ENCODE results near the gene GRM8. TPM values are rescaled to one million over a fixed set of nuclear protein-coding genes. Genes with fewer than 3 reads are reported as not detected.

The GRM8 gene
- total RNA-seq, 1 donor from 2014 or later = 0.51 TPM

- H3K27me3 Mint-ChIP-seq (ENCODE audit: unreplicated experiment) = no peaks in the 10 kb centered on the region
- no peak overlapping the region for H3K4me3 Mint-ChIP-seq (ENCODE audit: unreplicated experiment)
- TF ChIP-seq CTCF (IDR thresholded peaks at IDR 0.05) = no peak
- no peaks in the 10 kb centered on the region for H3K4me1 Mint-ChIP-seq (ENCODE audit: unreplicated experiment)
- no peaks in the 10 kb centered on the region for H3K9me3 Mint-ChIP-seq (ENCODE audit: unreplicated experiment)
- H3K27ac Mint-ChIP-seq (ENCODE audit: unreplicated experiment) = no peak overlapping the region
- no peak for DNase-seq (ENCODE audit: extremely low spot score, unreplicated experiment)
- H3K36me3 Mint-ChIP-seq (ENCODE audit: unreplicated experiment) = no peaks in the 10 kb centered on the region
Measured at GRCh38 chr7:127146746-127147536, 105.8 kb downstream of the GRM8 start.

GRCh38 chr7:127137146-127137545 is 115.6 kb downstream of the GRM8 start:
- H3K9me3 Mint-ChIP-seq (ENCODE audit: unreplicated experiment) = no peaks in the 10 kb centered on the region
- H3K27me3 Mint-ChIP-seq (ENCODE audit: unreplicated experiment) = no peaks in the 10 kb centered on the region
- no peak for TF ChIP-seq CTCF (IDR thresholded peaks at IDR 0.05)
- H3K36me3 Mint-ChIP-seq (ENCODE audit: unreplicated experiment) = no peaks in the 10 kb centered on the region
- H3K4me1 Mint-ChIP-seq (ENCODE audit: unreplicated experiment) = no peaks in the 10 kb centered on the region
- no peak overlapping the region for H3K27ac Mint-ChIP-seq (ENCODE audit: unreplicated experiment)
- no peak overlapping the region for H3K4me3 Mint-ChIP-seq (ENCODE audit: unreplicated experiment)
- DNase-seq (ENCODE audit: extremely low spot score, unreplicated experiment) = no peak

GRCh38 chr7:127135871-127136485 is 116.8 kb downstream of the GRM8 start:
- no peaks in the 10 kb centered on the region for H3K27me3 Mint-ChIP-seq (ENCODE audit: unreplicated experiment)
- no peak for TF ChIP-seq CTCF (IDR thresholded peaks at IDR 0.05)
- H3K27ac Mint-ChIP-seq (ENCODE audit: unreplicated experiment) = no peak overlapping the region
- H3K4me3 Mint-ChIP-seq (ENCODE audit: unreplicated experiment) = no peak overlapping the region
- no peaks in the 10 kb centered on the region for H3K4me1 Mint-ChIP-seq (ENCODE audit: unreplicated experiment)
- DNase-seq (ENCODE audit: extremely low spot score, unreplicated experiment) = no peak
- no peaks in the 10 kb centered on the region for H3K36me3 Mint-ChIP-seq (ENCODE audit: unreplicated experiment)
- no peaks in the 10 kb centered on the region for H3K9me3 Mint-ChIP-seq (ENCODE audit: unreplicated experiment)

GRCh38 chr7:127123220-127123619 is 129.5 kb downstream of the GRM8 start:
- DNase-seq (ENCODE audit: extremely low spot score, unreplicated experiment) = no peak
- no peaks in the 10 kb centered on the region for H3K27me3 Mint-ChIP-seq (ENCODE audit: unreplicated experiment)
- no peak for TF ChIP-seq CTCF (IDR thresholded peaks at IDR 0.05)
- H3K27ac Mint-ChIP-seq (ENCODE audit: unreplicated experiment) = no peak overlapping the region
- H3K36me3 Mint-ChIP-seq (ENCODE audit: unreplicated experiment) = no peaks in the 10 kb centered on the region
- no peak overlapping the region for H3K4me3 Mint-ChIP-seq (ENCODE audit: unreplicated experiment)
- peaks cover 6% of the 10 kb centered on the region for H3K9me3 Mint-ChIP-seq (ENCODE audit: unreplicated experiment)
- H3K4me1 Mint-ChIP-seq (ENCODE audit: unreplicated experiment) = no peaks in the 10 kb centered on the region

GRCh38 chr7:127119517-127119916 is 133.2 kb downstream of the GRM8 start:
- no peak overlapping the region for H3K27ac Mint-ChIP-seq (ENCODE audit: unreplicated experiment)
- no peaks in the 10 kb centered on the region for H3K27me3 Mint-ChIP-seq (ENCODE audit: unreplicated experiment)
- no peaks in the 10 kb centered on the region for H3K4me1 Mint-ChIP-seq (ENCODE audit: unreplicated experiment)
- H3K9me3 Mint-ChIP-seq (ENCODE audit: unreplicated experiment) = peaks cover 6% of the 10 kb centered on the region
- no peak overlapping the region for H3K4me3 Mint-ChIP-seq (ENCODE audit: unreplicated experiment)
- no peaks in the 10 kb centered on the region for H3K36me3 Mint-ChIP-seq (ENCODE audit: unreplicated experiment)
- no peak for DNase-seq (ENCODE audit: extremely low spot score, unreplicated experiment)
- no peak for TF ChIP-seq CTCF (IDR thresholded peaks at IDR 0.05)
